HG02973 (cell line): Measurements from ENCODE around the gene SST.
"Not testable (repeated sequence)": the region's sequence is repeated elsewhere in the genome, so short reads cannot be mapped to it uniquely, and the experiment has no call there.

Experiments
- ATAC-seq: cut with Tn5 transposase; IDR thresholded peaks from one replicate; pipeline ENCODE4 v1.9.1; 2021; ENCODE audit warnings: moderate library complexity; ENCODE audit not compliant: unreplicated experiment

SST gene

GRCh38 chr3:187684880-187685279 is 14.7 kb upstream of the SST start:
- no peak for ATAC-seq

GRCh38 chr3:187684444-187684843 is 14.2 kb upstream of the SST start:
- no peak for ATAC-seq

GRCh38 chr3:187681756-187682155 is 11.6 kb upstream of the SST start:
- not testable (repeated sequence) for ATAC-seq

- ATAC-seq = peak; percentile 76
Observed at GRCh38 chr3:187679638-187680396, 9.6 kb upstream of the SST start.

GRCh38 chr3:187678726-187679268 is 8.6 kb upstream of the SST start:
- ATAC-seq = no peak

GRCh38 chr3:187677604-187678003 is 7.4 kb upstream of the SST start:
- ATAC-seq = no peak

GRCh38 chr3:187673012-187673411 is 2.8 kb upstream of the SST start:
- ATAC-seq = no peak

- no peak for ATAC-seq
Observed at GRCh38 chr3:187667526-187667925, 2.7 kb downstream of the SST start.

- no peak for ATAC-seq
Observed at GRCh38 chr3:187665764-187666402, 4.3 kb downstream of the SST start.

- no peak for ATAC-seq
Observed at GRCh38 chr3:187665010-187665409, 5.2 kb downstream of the SST start.

- no peak for ATAC-seq
Observed at GRCh38 chr3:187662848-187663409, 7.3 kb downstream of the SST start.

- ATAC-seq = no peak
Observed at GRCh38 chr3:187661267-187661666, 8.9 kb downstream of the SST start.

- no peak for ATAC-seq
Observed at GRCh38 chr3:187651282-187651681, 18.9 kb downstream of the SST start.

- ATAC-seq = peak; percentile 94
Observed at GRCh38 chr3:187648177-187648576, 22.0 kb downstream of the SST start.

GRCh38 chr3:187646906-187647660 is 23.1 kb downstream of the SST start:
- ATAC-seq = no peak

- ATAC-seq = not testable (repeated sequence)
Observed at GRCh38 chr3:187645379-187645778, 24.8 kb downstream of the SST start.

GRCh38 chr3:187642861-187643260 is 27.3 kb downstream of the SST start:
- no peak for ATAC-seq

- ATAC-seq = no peak
Observed at GRCh38 chr3:187641320-187642016, 28.7 kb downstream of the SST start.

GRCh38 chr3:187640569-187641059 is 29.6 kb downstream of the SST start:
- no peak for ATAC-seq

- no peak for ATAC-seq
Observed at GRCh38 chr3:187639927-187640568, 30.1 kb downstream of the SST start.
